ELF-1 (cell line): ENCODE data around the gene FHOD1.

ENCODE experiments used
- DNase-seq: peaks from one replicate; pipeline ENCODE4 v3.0.0-alpha.2; 2016; ENCODE audit warnings: low read depth, low spot score

Gene FHOD1

DNA sequence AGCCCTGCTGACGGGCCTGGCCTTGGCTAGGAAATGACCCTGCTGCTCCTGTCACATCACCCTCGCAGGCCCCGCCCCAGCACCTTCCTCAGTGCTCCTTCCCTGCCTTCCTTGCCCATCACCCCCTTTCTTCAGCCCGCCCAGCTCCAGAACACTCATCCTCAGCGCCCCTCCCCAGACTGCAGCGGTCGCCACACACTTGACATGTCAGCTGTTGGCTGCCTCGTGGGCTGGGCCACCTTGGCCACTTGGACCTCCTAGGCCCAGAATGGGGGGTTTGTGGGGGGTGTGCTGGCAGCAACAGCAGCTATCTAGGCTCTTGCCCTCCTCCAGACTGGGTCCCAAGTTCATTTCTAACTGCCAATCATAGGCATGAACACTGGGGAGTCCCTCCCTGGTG is 37.7 kb downstream of the FHOD1 start:
- no peak for DNase-seq

DNA sequence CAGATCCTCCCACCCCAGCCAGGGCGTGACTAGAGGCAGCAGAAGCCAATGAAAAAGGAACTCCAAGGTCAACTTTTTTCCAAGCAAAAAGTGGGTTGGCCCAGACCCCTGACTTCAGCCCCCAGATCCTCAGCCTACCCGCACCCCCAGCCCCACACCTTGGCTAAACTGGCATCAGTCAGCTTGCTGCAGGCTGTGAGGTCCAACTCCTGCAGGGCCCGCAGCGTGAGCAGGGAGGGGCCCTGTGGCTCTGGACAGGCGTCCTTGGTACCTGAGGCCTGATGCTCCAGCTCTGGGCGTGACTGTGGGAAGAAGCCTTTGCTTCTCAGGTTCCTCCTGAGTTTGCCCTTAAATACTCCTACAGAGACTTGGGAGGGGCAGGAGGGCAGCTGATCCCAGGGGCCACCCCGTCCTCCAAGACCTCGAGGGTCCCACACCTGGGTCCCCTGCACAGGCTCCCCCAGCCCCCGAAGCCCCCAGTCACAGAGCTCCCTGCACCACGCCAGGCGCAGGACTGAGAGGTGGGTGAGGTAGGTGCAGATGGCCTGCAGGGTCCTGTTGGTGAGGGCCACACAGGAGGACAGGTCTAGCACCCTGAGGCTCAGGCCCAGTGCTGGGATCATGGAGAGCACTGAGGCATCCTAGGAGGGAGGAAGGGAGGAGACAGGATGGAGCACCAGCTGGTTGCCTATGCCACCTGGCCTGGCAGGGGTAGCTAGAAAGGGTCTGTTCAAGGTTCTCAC is 39.0 kb downstream of the FHOD1 start:
- DNase-seq, result no peak

DNA sequence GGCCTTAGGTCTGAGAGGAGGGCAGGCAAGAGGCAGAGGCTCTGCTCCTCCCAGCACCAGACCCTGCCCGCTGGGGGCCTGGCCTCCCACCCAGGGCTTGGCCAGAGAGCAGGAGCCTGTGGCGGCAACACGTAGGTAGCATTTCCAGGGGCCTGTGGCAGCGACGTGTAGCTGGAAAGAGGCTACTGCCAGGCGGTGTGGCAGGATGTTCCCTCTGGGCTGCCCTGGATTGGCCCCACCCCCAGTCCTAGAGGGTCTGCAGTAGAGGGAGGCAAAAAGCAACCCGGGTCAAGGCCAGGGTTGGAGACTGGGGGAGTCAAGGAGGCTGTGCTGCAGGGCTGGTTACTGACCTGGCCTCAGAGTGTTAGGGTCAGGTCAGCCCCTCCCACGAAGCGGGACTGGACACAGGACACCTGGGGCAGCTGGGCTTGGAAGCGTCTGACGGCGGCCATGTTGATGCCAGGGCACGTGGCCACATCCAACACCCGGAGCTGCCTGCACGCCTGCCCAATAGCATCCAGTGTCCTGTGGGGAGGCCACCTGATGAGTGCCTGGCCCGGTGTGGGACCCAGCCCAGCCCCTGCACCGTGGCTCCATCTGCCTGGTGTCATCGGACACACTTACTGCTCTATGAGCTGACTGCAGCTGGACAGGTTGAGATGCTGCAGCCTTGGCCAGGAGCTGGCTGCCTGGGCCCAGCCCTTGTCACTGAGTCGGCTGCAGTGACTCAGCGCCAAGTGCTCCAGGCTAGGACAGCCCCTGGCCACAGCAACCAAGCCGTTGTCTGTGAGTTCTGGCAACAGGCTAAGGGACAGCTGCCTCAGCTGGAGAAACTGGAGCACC is 39.8 kb downstream of the FHOD1 start:
- DNase-seq, result peak; percentile 39

DNA sequence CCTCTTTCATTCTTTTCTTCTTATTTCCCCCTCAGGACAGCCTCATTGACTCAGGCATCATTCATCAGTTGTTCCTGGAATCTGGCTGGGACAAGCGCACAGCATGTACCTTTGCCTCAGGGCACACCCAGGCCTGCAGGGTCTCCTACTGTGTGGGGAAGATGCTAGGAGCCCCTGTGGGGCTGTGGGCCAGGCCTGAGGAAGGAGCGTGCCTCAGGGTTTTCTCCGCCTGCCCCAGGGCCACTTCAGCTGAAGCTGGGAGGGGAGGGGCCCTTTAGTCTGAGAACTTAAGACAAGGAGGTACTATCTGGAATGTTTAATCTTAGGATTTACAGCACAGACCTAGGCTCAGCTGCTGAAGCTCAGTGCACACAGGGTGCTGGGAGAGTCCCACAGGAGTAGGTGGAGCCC is 40.4 kb downstream of the FHOD1 start:
- peak; percentile 89 for DNase-seq

DNA sequence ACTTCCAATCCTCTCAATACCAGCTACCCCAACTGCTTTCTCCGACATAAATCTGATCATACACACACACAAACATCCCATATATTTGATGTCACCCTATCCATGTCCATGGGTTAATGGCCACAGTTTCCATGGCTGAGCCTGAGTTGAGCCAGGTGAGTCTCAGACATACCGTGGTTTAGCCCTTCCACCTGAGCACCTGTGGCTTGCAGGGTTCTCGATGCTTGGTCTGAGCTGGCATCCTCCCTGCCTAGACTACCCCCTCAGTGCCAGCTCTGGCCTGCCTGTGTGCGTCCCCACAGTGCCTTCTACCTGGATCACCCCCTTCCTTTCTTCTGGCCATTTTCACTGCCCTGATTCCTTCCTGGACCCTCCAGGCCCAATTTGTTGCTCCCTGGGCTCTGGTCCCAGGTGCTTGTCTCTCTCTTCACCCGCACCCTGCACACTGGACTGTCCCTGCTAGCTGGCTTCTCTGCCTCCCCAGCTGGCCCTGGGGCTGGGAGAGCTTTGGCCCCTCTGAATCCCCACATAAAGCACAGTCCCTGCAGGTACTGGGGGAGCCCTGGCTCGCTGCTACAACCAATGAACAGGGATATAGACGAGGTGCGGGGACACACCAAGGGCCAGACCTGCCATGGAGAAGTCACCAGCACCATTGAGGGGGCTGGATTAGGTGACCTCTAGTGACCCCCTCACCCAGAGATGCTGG is 41.0 kb downstream of the FHOD1 start:
- no peak for DNase-seq

DNA sequence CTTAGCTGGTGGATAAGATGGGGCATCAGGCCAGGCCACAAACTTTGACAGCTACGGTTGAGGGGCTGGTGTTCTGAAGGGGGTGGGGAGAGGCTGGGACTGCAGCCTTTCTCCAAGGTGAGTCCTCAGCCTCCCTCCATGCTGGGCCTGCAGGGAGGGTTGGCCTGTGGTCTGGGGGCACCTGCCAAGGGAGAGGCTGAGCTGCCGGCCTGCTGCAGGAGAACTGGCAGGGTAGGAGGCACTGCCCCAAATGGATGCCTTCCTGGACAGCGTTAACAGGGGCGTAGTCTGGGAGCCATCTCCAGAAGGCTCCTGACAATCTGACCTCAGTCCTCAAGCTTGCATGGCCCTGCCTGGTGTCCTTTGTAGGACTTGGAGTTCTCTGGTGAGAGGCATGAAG is 43.2 kb downstream of the FHOD1 start:
- no peak for DNase-seq

DNA sequence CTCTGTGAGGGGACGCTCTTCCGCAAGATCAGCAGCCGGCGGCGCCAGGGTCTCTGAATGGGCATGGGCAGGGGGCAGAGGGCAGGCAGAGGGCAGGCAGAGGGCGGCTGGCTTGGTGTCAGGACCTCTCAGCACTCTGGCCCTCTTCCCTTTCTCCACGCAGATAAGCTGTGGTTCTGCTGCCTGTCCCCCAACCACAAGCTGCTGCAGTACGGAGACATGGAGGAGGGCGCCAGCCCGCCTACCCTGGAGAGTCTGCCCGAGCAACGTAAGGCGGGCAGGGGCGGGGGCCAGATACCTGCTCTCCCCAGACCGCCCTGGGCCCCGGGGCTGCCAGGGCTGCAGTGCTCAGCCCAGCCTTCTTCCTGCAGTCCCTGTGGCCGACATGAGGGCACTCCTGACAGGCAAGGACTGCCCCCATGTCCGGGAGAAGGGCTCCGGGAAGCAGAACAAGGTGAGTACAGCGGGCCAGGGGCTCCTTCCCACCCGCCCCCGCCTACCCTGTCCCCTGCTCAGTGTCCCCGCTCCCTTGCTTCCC is 44.3 kb downstream of the FHOD1 start:
- no peak for DNase-seq

DNA sequence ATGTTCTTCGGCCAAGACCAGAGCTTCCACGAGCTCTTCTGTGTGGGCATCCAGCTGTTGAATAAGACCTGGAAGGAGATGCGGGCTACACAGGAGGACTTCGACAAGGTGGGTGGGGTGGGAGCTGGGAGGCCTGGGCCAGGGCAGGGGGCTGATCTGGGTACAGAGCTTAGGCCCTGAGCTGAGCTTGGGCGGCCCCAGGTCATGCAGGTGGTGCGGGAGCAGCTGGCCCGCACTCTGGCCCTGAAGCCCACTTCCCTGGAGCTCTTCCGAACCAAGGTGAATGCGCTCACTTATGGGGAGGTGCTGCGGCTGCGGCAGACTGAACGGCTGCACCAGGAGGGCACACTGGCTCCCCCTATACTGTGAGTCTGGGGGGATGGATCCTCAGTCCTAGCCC is 44.9 kb downstream of the FHOD1 start:
- DNase-seq, result no peak

DNA sequence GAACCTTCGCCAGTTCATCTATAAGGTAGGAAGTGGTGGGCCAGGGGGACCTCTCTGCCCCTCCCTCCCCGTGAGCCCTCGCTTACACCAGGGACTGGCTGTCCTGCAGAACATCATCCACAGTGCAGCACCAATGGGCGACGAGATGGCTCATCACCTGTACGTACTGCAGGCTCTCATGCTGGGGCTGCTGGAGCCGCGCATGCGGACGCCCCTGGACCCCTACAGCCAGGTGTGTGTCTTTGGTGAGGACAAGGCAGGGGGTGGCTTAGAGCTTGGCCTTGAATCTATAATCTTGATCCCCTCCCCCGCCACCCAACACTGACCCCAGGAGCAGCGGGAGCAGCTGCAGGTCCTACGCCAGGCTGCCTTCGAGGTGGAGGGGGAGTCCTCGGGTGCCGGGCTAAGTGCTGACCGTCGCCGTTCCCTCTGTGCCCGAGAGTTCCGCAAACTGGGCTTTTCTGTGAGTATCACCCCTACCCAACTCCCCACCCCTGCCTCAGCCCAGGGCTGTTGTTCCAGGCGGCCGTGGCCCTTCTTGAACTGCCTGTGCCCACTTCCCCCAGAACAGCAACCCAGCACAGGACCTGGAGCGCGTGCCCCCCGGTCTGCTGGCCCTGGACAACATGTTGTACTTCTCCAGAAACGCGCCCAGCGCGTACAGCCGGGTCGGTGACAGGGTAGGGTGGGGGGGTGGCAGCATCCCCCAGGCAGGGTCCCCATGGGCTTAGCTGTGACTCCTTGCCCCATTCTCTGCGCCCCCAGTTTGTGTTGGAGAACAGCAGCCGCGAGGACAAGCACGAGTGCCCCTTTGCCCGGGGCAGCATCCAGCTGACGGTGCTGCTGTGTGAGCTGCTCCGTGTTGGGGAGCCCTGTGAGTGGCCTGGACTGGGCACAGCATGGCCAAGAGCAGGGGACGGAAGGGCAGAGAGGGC is 45.6 kb downstream of the FHOD1 start:
- DNase-seq, result no peak

DNA sequence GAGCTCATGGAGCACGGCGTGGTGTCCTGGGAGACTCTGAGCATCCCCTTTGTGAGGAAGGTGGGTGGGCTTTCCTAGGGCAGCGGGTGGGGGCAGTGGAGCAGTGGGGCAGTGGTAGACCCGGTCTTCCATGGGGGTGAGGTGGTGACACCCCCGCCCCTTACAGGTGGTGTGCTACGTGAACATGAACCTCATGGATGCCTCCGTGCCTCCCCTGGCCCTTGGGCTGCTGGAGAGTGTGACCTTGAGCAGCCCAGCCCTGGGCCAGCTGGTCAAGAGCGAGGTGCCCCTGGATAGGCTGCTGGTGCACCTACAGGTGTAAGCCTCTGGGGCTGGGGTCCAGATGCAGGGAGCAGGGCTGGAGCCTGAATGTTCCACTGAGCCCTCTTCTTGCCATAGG is 46.8 kb downstream of the FHOD1 start:
- no peak for DNase-seq

DNA sequence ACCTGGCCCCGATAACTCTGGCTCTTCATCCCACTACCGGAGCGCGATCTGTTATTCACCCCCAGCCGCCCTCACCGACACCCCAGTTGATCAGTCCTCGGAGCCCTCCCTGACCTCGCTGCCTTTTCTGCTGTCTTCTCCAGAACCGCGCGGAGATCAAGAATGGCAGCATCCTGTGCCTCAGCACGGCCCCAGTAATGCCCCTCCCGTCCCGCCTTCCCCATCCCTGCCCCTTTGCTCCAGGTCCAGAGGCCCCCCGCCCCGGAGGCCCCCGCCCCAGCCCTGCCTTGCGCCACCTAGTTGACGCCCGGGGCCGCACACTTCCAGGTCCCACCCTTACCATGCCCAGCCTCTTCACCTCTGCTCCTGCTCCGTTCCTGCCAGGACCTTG is 47.5 kb downstream of the FHOD1 start:
- DNase-seq, result no peak

DNA sequence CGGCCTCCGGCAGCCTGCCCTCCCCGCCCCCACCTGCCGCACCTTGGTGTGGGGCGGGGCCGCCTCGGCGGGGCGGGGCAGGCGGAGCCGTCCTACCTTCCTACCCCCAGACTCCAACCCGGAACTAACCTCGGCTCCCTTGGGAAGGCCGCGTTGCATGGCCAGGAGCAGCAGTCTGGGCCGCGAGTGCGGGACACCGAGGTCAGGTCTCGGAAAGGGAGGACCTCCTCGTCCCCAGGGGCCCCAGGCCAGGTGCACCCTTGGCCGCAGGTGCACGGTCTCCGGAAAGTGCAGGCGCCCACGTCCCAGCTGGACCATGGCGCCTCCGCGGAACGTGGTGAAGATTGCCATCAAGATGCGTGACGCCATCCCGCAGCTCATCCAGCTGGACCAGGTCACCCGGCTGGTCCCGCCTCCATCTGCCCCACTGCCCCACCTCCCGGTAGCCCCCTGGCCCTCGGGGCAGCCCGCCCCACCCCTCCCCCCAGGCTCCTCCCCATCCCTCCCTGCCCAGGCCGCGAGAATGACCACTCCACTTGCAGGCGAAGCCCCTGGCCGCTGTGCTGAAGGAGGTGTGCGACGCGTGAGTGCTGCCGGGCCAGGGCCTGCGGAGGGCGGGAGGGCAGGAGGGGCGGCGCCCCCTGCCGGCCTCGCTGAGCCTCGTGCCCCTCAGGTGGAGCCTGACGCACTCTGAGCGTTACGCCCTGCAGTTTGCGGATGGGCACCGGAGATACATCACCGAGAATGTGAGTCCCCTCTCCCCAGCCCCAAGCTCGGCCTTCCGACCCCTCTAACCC is 48.1 kb downstream of the FHOD1 start, which contains the start of gene ELMO3:
TSS of gene ELMO3 (plus strand) at position 121 of the 797 bp plus-strand sequence. CDS start at position 317, 196 bp downstream.
- DNase-seq, result peak; percentile 89

DNA sequence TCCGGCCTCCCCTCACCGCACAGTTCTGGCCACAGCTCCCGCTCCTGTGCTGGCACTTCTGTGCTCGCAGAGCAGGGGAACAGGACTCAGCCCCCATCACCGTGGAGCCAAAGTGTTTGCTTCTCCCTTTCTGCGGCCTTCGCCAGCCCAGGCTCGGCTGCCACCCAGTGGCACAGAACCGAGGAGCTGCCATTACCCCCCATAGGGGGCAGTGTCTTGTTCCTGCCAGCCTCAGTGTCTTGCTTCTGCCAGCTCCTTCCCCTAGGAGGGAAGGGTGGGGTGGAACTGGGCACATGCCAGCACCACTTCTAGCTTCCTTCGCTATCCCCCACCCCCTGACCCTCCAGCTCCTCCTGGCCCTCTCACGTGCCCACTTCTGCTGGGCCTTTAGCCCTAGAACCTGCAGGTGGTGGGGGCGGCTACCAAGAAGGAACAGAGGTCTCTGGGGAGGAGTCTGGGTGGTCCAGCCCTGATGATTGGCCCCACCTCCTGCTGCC is 49.0 kb downstream of the FHOD1 start:
- peak; percentile 71 for DNase-seq

DNA sequence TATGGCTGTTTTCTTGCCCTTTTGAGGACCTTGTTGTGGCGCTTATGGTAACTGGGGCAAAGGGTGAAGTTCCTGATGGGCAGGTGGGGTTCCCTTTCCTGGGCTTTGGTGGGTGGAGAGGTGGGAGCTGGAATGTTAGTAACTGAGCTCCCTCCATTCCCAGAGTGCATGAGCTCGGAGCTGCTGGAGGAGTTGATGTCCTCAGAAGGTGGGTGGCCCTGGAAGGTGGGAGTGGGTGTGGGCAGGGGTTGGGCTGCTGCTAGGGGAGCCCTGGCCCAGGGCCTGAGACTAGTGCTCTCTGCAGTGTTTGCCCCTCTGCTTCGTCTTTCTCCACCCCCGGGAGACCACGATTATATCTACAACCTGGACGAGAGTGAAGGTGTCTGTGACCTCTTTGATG is 49.6 kb downstream of the FHOD1 start:
- no peak for DNase-seq

DNA sequence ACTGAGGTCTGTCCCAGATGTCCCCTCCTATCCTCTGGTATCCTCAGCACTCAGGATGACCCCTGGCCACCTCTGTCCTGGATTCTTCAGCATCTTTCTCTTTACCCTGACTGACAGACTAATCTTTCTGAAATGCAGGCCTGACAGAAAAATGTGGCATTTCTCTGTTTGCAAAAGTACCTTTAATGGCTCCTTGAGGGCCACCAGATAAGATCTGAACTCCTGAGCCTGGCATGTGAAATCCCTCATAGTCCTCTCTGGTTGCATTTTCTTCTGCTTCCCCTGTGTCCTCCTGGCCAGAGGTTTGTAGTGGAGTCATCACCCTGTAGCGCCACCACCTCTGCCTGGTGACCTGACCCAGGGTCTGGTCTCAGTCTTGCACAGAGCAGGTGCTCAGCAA is 50.4 kb downstream of the FHOD1 start:
- DNase-seq, result no peak

DNA sequence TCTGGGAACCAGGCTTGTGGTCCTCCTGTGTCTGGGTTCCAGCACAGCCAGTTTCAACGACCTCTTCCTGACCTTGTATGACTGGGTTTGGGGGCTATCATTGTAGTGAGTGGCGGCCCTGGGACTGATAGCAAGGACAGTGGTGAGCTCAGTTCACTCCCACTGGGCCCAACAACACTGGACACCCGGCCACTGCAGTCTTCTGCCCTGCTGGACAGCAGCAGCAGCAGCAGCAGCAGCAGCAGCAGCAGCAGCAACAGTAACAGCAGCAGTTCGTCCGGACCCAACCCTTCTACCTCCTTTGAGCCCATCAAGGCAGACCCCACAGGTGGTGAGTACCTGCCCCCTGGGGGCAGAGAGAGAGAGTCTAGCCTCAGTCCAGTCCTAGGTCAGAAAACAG is 51.6 kb downstream of the FHOD1 start:
- no peak for DNase-seq

DNA sequence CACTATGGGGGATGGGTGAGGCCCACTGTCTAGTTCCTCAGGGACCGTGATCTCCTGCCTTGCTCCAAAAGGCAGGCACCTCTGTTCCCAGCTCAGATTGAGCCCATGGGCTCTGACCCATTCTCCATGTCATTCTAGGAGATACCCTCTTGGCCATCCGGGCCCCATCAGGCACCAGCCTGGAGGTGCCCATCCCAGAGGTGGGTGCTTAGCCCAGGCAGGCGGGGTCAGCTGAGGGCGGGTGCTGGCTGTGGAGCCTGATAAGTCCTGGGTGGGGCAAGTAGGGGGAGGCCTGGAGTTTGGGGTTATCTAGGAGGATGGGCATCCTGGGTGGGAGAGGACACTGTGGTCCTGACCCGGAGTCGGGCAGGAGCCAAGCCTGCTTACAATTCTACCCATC is 53.0 kb downstream of the FHOD1 start:
- no peak for DNase-seq

DNA sequence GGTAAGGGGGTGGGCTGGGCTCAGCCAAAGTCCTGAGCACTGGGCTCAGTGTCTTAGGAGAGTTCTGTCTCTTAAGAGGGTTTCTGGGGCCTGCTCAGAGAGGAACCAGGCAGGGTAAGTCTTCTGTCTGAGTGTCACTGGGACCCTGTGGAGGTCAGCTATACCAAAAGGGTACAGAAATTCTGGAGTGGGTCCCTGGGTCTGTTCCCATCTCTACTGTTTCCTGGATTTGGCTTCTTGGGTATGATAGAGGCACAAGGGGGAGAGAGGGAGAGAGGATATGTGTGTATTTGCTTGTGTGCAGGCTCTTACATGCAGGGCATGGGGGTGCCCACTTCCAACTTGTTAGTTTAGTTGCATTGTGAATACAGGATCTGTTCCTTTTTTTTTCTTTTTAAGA is 53.7 kb downstream of the FHOD1 start:
- DNase-seq, result no peak

DNA sequence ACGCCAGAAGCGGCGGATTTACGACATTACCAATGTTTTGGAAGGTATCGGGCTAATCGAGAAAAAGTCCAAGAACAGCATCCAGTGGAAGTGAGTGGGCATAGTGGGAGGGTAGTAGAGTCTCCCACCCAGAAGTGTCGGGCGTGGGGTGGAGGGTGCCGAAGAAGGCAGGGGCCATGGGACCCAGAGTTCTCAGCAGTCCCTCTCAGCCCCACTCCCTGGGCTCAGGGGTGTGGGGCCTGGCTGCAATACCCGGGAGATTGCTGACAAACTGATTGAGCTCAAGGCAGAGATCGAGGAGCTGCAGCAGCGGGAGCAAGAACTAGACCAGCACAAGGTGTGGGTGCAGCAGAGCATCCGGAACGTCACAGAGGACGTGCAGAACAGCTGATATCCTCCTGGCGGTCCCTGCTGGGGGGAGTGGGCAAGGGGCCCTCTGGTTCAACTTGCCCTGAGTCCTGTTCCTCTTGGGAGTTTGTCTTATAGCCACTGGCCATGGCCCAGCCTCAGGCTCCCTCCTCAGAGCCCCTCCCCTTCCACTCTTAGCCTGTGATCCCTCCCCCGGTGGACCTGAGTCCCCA is 54.4 kb downstream of the FHOD1 start:
- DNase-seq, result no peak
